Measurements from ENCODE around the gene DPRX.

- TF ChIP-seq CTCF (IDR thresholded peaks at IDR 0.05) = no peak
- no peak for TF ChIP-seq POLR2A (IDR thresholded peaks at IDR 0.05)
- no peak for TF ChIP-seq POLR2AphosphoS5 (IDR thresholded peaks at IDR 0.05)
Measured at GRCh38 chr19:53662209-53662608, 30.4 kb downstream of the DPRX start.

Data from prostate gland (tissue), 2 donors.